Stimulated activated naive CD8-positive, alpha-beta T cell treated with anti-CD3 and anti-CD28 coated beads, Interleukin-15, Interleukin-2, amounts not matched to agents 100 ng/mL and 50 ng/mL, for 24 hours (primary cell): ENCODE results near the gene HIC1.

Source experiments
- H3K27ac Mint-ChIP-seq: one replicate; pipeline ENCODE4 v1.8.0; 2021; ENCODE audit warnings: mild to moderate bottlenecking, mixed read lengths
- H3K27me3 Mint-ChIP-seq: one replicate; pipeline ENCODE4 v1.8.0; 2021; ENCODE audit warnings: mixed read lengths
- H3K36me3 Mint-ChIP-seq: one replicate; pipeline ENCODE4 v1.8.0; 2021; ENCODE audit warnings: low read depth, mixed read lengths
- H3K4me1 Mint-ChIP-seq: one replicate; pipeline ENCODE4 v1.8.0; 2021; ENCODE audit warnings: low read depth, mixed read lengths
- H3K4me3 Mint-ChIP-seq: one replicate; pipeline ENCODE4 v1.8.0; 2021; ENCODE audit warnings: mild to moderate bottlenecking, mixed read lengths
- H3K9me3 Mint-ChIP-seq: one replicate; pipeline ENCODE4 v1.8.0; 2021; ENCODE audit warnings: mixed read lengths

HIC1 gene

DNA sequence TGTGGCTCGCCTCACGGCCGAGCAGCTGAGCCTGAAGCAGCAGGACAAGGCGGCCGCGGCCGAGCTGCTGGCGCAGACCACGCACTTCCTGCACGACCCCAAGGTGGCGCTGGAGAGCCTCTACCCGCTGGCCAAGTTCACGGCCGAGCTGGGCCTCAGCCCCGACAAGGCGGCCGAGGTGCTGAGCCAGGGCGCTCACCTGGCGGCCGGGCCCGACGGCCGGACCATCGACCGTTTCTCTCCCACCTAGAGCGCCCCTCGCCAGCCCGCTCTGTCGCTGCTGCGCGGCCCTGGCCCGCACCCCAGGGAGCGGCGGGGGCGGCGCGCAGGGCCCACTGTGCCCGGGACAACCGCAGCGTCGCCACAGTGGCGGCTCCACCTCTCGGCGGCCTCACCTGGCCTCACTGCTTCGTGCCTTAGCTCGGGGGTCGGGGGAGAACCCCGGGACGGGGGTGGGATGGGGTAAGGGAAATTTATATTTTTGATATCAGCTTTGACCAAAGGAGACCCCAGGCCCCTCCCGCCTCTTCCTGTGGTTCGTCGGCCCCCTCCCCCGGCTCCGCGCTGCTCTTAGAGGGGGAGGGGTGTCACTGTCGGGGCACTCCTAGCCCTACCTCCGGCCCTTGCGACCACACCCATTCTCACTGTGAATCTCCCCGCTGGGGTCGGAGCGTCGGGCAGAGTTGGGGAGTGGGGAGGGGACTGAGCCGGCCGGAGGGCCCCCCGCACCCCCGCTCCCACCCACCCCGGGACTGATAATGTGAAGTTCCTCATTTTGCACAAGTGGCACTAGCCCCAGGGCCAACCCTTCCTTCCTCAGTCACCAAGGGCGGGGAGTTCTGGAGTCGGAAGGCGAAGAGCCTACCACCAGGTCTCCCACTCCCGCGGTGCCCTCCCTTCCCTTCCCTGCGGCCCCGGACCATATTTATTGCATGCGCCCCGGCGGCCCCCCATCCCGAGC is 4.0 kb downstream of the HIC1 start:
- H3K9me3 Mint-ChIP-seq: no peaks in the 10 kb centered on the region
- peak overlapping the region; percentile 33 for H3K4me3 Mint-ChIP-seq
- peaks cover 31% of the 10 kb centered on the region for H3K36me3 Mint-ChIP-seq
- peaks cover 9% of the 10 kb centered on the region for H3K27me3 Mint-ChIP-seq
- no peak overlapping the region for H3K27ac Mint-ChIP-seq
- H3K4me1 Mint-ChIP-seq: peaks cover 29% of the 10 kb centered on the region

DNA sequence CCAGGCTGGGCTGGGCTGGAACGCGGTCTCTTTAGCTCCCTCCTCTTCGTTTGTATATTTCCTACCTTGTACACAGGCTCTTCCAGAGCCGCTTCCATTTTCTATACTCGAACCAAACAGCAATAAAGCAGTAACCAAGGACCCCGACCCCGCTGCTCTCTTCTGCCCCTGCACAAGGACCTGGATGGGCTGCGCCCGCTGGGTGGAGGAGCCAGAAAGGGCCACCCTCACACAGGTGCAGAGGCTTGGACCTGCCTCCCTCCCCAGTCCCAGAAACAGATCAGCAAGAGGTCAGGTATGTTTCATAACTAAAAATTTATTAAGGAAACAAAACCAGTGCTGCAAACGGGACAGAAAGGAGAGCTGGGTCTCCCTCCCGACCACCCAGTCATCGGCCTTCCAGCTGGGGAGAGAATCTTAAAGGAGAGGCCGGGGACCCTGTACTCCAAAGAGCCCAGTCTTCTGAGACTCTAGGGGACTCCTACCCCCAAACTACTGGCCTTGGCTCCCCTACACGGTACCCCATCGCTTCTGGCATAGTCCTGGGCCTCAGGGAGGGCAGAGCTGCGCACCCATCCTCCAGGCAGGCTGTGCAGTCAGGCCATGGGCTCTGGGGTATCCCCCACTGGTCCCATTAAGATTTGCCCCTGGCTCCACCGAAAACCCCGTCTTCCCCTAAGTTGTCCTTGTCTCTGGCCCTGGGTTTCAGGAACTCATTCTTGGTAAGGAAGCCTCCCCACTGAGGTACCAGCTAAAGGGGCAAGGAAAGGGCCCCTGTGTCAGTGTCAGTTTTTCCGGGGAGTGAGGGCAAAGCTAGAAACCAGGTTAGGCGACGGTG is 4.9 kb downstream of the HIC1 start:
- Mint-ChIP-seq H3K36me3 (peaks cover 37% of the 10 kb centered on the region), H3K27me3 (peaks cover 9% of the 10 kb centered on the region), H3K9me3 (no peaks in the 10 kb centered on the region), H3K27ac (no peak overlapping the region), H3K4me1 (peaks cover 24% of the 10 kb centered on the region), H3K4me3 (peak overlapping the region; percentile 33)

DNA sequence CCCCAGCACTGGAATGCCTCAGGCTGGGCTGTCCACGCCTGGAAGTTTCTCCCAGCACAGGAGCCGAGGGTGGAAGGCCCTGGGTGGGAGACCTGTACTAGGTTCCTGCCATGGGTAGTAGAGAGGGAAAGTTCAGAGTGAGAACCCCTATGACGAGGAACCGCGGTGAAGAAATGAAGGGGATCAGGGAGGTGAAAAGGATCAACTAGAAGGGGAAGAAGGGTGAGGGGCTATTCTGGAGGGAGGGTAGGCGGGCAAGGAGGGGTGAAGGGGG is 5.4 kb downstream of the HIC1 start:
- H3K4me3 Mint-ChIP-seq: no peak overlapping the region

DNA sequence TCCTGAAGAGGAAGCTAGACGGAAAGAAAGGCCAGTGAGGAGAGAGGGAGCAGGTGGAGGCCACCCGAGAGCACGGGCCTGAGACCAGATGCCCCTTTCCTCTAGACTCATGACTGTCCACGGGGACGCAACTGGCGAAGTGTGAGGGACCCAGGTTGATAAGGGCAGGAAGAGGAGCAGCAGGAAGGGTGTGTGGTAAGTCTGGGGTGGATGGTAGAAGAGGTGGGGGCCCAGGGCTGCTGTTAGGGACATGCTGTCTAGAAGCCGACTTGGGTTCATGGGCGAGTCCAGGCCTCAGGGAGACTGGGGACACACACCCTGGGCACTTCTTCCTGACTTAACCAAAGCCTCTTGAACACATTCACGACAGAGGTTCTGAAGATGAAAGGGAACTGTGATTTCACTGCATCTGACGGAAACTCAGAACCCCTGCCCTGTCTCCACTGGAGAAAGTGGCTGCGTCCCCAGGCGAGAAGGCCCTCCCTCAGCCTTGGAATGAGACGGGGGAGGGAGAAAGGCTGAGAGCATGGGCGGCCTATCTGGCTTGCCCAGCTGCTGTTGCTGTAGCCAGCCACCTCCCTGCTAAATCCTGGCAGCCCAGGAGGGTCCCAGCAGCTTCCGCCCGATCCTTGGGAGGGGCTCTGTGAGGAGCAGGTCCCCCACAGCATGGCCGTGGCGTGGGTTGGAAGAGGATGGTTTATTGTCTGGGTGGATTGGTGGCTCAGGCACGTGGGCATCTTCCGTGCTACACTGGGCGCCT is 6.0 kb downstream of the HIC1 start:
- Mint-ChIP-seq H3K36me3 (peaks cover 44% of the 10 kb centered on the region), H3K27ac (no peak overlapping the region), H3K9me3 (no peaks in the 10 kb centered on the region), H3K4me3 (no peak overlapping the region), H3K27me3 (peaks cover 9% of the 10 kb centered on the region), H3K4me1 (peaks cover 26% of the 10 kb centered on the region)

More for the DNA sequence above, 5.4 kb downstream of the HIC1 start:
- Mint-ChIP-seq H3K27ac (no peak overlapping the region), H3K27me3 (peaks cover 9% of the 10 kb centered on the region), H3K36me3 (peaks cover 40% of the 10 kb centered on the region), H3K4me1 (peaks cover 26% of the 10 kb centered on the region), H3K9me3 (no peaks in the 10 kb centered on the region)

DNA sequence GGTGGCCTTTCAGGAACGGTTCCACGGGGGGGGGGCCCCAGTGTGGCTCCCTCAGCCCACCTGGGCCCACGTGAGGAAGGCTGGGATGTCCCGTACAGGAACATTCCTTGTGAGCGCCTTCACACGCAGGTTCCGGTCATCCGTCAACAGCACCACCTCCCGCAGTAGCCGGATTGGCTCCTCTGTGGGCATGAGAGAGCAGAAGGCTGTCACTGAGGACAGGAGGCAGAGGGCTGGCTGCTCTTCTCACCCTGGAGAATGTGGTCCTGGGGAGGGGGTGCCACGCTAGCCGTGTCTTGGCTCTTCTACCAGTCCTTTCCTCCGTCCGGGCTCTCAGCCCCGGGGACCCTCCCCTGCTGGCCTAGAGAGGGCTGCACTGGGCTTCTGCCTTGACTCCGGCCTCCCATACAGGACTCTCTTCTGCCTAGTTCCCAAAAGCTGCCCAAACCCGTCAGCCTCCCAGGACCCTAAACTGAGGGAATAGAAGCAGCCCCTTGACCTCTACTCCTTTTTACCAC is 6.6 kb downstream of the HIC1 start:
- H3K4me1 Mint-ChIP-seq: peaks cover 21% of the 10 kb centered on the region
- H3K27ac Mint-ChIP-seq: no peak overlapping the region
- no peaks in the 10 kb centered on the region for H3K9me3 Mint-ChIP-seq
- H3K27me3 Mint-ChIP-seq: peaks cover 9% of the 10 kb centered on the region
- H3K36me3 Mint-ChIP-seq: peaks cover 44% of the 10 kb centered on the region
- no peak overlapping the region for H3K4me3 Mint-ChIP-seq

DNA sequence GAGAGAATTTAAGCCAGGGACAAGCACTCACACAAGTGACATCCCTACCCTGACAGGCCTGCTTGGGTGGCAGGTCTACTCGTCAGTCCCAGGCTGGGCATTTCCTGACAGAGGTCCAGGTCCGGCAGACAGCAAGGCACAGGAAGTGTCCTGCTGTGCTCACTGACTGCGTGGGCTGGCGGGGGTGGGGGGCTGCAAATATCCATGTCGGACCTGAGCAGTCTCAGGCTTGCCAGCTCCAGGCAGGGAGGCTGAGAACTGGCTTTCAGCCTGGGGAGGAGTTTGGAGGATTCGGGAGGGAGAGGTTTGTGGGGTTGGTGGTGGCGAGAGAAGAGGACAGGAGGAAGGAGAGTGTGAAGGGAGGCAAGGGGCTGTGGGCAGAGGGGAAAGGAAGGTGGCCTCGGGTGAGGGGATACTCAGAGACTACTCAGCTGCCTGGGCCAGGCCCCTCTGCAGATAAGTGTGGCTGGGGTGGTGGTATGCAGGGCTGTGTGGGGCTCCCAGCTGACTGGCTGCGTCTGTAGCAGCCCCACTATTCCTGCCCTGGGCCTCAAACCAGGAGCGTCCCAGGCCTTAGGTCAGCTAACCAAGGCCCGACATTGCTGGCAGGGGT is 7.8 kb downstream of the HIC1 start:
- Mint-ChIP-seq H3K9me3 (no peaks in the 10 kb centered on the region), H3K27me3 (peaks cover 9% of the 10 kb centered on the region), H3K27ac (no peak overlapping the region), H3K36me3 (peaks cover 49% of the 10 kb centered on the region), H3K4me1 (peaks cover 18% of the 10 kb centered on the region), H3K4me3 (no peak overlapping the region)

DNA sequence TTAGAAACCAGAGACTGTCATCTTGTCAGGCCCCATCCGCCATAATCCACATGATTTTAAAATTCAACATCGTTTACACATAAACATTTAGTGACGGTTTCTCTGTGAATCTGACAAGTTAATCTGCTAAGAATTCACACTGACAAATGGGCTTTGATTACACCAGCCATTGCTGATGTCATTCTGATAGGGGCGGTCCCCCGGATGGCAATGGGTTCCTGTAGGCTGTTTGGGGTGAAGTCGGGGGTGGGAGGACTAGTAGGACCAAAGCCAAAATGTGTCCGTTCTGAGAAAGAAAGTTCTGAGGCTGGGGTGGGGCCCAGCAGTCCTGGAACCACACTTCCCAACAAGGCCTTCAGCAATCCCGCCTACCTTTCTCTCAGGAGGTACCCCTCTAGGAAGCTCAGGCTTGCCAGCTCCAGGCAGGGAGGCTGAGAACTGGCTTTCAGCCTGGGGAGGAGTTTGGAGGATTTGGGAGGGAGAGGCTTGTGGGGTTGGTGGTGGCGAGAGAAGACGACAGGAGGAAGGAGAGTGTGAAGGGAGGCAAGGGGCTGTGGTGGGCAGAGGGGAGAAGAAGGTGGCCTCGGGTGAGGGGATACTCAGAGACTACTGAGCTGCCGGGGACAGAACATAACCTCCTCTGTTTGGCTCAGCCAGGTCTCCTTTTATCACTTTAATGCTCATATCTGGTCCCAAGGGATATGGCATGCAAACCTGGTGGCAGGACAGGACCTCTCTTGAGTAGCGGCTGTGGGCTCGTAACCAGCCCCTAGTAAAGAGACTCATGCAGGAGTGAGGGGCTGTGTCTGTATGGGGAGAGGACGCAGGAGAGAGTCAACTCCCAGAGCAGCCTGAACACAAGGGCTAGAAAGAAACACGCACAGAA is 8.6 kb downstream of the HIC1 start:
- no peak overlapping the region for H3K27ac Mint-ChIP-seq
- no peaks in the 10 kb centered on the region for H3K9me3 Mint-ChIP-seq
- no peak overlapping the region for H3K4me3 Mint-ChIP-seq
- H3K36me3 Mint-ChIP-seq: peaks cover 58% of the 10 kb centered on the region
- peaks cover 9% of the 10 kb centered on the region for H3K27me3 Mint-ChIP-seq
- peaks cover 20% of the 10 kb centered on the region for H3K4me1 Mint-ChIP-seq

DNA sequence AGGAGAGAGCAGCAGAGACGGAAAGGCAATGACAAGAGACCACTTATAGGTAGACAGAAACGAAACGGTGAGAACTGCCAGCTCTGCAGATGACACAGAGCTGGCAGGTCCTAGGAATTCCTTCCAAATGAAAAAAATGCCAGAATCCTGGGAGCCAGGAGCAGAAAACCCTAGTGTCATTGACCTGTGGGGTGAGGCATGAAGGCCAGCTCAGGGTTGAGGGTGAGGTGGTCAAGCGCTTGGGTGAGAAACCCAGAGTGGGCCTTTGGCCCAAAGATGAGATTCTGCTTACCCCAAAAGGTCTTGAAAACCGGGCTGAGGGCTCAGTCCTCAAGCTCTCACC is 9.2 kb downstream of the HIC1 start:
- H3K4me1 Mint-ChIP-seq: peaks cover 26% of the 10 kb centered on the region
- no peak overlapping the region for H3K4me3 Mint-ChIP-seq
- H3K9me3 Mint-ChIP-seq: no peaks in the 10 kb centered on the region
- H3K27me3 Mint-ChIP-seq: peaks cover 9% of the 10 kb centered on the region
- H3K36me3 Mint-ChIP-seq: peaks cover 64% of the 10 kb centered on the region
- H3K27ac Mint-ChIP-seq: no peak overlapping the region

DNA sequence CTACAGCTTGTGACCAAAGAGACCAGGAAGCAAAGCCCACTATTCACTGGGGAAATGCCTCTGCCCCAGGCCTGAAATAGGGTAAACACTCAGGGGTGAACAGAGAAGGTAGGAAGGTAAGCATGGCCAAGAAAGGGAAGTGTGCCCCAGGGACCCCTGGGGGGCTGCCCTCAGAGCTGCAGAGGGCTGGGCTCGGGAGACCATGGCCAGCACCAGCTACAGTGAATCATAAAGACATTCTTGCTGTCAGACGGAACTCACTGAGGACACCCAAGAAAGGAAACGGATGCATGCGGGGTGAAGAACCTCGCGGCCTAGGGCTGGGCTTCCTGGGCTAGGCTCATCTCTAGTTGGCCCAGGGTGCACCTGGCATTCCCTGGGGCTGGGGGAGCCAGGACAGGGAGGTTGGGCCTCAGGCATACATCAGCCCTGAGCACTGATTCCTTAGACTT is 9.6 kb downstream of the HIC1 start:
- Mint-ChIP-seq H3K9me3 (no peaks in the 10 kb centered on the region), H3K4me1 (peaks cover 27% of the 10 kb centered on the region), H3K27me3 (peaks cover 9% of the 10 kb centered on the region), H3K4me3 (no peak overlapping the region), H3K27ac (no peak overlapping the region), H3K36me3 (peaks cover 65% of the 10 kb centered on the region)

DNA sequence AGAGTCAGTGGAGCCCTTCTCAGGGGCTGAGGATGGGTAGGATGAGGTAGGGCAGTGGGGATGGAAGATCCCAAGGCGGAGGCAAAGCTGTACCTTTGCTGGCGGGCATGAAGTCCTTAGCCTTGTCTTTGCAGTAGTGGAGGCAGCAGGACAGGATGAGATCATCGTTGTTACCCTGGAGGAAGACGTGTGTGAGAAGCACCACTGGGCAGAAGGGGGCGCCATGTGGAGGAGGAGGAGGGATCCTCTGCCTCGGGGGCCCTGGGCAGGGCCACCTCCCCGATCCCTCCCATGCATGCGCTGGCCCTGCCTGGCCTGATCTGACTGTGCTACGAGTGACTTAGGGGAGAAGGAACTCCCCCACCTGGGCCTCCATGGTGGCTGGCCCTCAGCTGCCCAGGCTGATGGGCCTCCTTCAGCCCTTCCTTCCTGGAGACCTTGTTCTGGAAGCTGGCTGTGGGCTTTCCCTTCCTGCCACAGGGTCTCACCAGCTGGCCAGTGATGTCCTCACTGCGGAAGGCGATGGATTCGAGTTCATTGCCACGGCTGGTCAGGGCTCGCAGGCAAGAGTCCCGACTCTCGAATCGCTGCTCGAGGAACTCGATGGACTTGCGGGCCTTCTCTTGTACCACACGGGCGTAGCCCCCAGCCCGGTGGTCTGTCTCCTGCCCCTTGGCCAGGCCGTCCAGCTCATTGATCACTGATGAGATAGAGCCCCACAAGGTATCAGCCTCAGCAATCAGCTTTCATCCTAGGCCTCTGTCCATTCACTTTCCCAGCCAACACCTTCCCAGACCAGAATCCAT is 10.3 kb downstream of the HIC1 start:
- Mint-ChIP-seq H3K4me1 (peaks cover 29% of the 10 kb centered on the region), H3K27me3 (peaks cover 9% of the 10 kb centered on the region), H3K36me3 (peaks cover 66% of the 10 kb centered on the region), H3K9me3 (no peaks in the 10 kb centered on the region), H3K4me3 (no peak overlapping the region), H3K27ac (no peak overlapping the region)

DNA sequence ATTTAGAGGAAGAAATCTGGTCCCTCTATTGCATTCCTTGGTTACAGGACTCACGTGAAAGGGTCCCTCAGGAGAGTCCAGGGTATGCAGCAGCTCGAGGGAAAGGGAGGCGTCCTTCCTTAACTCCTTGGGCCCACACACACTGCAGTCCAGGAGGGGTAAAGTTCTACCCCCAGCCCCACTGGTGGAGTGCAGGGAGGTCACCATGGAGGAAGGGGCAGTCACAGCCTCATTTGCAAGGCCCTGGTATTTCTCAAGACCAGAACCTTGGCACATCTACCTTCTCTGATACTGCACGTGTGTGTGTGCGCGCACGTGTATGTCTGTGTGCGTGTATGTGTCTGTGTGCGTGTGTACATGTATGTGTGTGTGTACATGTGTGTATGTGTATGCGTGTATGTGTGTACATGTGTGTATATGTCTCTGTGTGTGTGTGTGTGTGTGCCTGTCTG is 11.1 kb downstream of the HIC1 start:
- no peak overlapping the region for H3K27ac Mint-ChIP-seq
- H3K4me3 Mint-ChIP-seq: no peak overlapping the region
- peaks cover 36% of the 10 kb centered on the region for H3K4me1 Mint-ChIP-seq
- H3K9me3 Mint-ChIP-seq: no peaks in the 10 kb centered on the region
- peaks cover 61% of the 10 kb centered on the region for H3K36me3 Mint-ChIP-seq
- peaks cover 9% of the 10 kb centered on the region for H3K27me3 Mint-ChIP-seq

DNA sequence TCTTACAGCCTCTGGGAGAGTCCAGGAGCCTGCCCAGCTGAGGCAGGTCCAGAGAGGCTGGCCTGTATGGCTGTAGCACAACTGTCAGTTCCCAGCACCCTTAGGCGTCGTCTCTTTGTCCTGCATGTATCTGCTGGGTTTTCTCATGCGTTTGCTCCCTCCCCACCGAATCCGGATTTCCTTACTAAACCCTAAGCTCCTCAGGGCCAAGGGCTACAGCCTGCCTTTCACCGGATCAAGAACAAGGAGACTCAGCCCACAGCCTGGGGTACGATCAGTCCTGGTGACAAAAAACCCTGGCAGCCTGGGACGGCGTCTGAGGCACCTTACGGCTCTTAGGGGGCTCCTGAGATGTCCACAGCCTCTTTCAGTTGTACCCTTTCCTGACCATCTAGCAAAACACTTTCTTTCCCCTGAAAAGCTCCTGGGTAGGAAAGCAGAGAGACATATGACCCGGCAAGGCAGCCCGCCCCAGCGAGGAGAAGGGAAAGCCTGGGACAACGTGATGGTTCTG is 12.2 kb downstream of the HIC1 start:
- Mint-ChIP-seq H3K27ac (no peak overlapping the region), H3K4me1 (peaks cover 41% of the 10 kb centered on the region), H3K4me3 (no peak overlapping the region), H3K27me3 (peaks cover 4% of the 10 kb centered on the region), H3K9me3 (no peaks in the 10 kb centered on the region), H3K36me3 (peaks cover 70% of the 10 kb centered on the region)

DNA sequence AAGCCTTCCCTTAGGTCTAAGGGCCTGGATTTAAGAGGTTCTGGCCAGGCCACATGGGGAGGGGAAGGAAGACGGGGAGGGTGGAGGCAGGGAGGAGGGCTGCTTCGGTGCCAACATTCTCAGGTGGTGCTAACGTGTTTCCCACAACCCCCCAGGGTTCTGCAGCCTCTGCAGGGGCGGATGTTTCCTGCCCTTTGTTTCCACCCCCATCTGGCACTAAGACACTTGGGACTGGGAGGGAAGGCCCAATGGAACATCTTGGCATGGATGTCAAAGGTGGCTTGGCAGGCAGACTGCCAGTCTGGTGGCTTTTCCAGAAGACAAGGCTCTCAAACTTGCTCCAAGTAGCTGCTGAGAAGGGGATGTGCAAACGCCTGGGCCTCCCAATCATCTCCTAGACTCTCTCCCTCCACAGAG is 12.7 kb downstream of the HIC1 start:
- H3K27ac Mint-ChIP-seq: no peak overlapping the region
- H3K36me3 Mint-ChIP-seq: peaks cover 70% of the 10 kb centered on the region
- peaks cover 41% of the 10 kb centered on the region for H3K4me1 Mint-ChIP-seq
- H3K4me3 Mint-ChIP-seq: no peak overlapping the region
- no peaks in the 10 kb centered on the region for H3K9me3 Mint-ChIP-seq
- no peaks in the 10 kb centered on the region for H3K27me3 Mint-ChIP-seq
